ENCODE results near the gene PLA2G4A. TPM values are rescaled to one million over a fixed set of nuclear protein-coding genes. Genes with fewer than 3 reads are reported as not detected.

PLA2G4A gene
- total RNA-seq, 1 experiment from 2014 or later = not detected

- in situ Hi-C loops (cut with HindIII; ENCODE audit: low pct_unique_long_range_greater_than_20kb, low sequenced_read_pairs) = no loop called here
- Histone ChIP-seq H3K4me1 (ENCODE audit: control insufficient read depth, insufficient read depth, low read length) (no peaks in the 10 kb centered on the region), H3K27me3 (ENCODE audit: control insufficient read depth, insufficient read depth, low read length) (no peaks in the 10 kb centered on the region), H3K36me3 (ENCODE audit: control insufficient read depth, insufficient read depth, low read length) (no peaks in the 10 kb centered on the region), H3K9me3 (ENCODE audit: control insufficient read depth, insufficient read depth, low read depth, low read length) (no peaks in the 10 kb centered on the region), H3K27ac (ENCODE audit: low read length) (no peak overlapping the region), H3K4me3 (ENCODE audit: low read depth in 2 of 2, low read length in 2 of 2) (no peak overlapping the region)
- no peak for DNase-seq (ENCODE audit: low read depth, low spot score)
- CTCF ChIA-PET = no interaction called here
- POLR2A ChIA-PET = no interaction called here
- ATAC-seq = no peak
- no TSS peak for BruUV-seq (replicated peaks)
- TF ChIP-seq SIN3A (IDR thresholded peaks at IDR 0.05; ENCODE audit: borderline replicate concordance, insufficient read depth, low read depth, low read length) (no peak), TCF7L2 (IDR thresholded peaks at IDR 0.05; ENCODE audit: low read depth, low read length) (no peak), CTCF (IDR thresholded peaks at IDR 0.05) (no peak), POLR2AphosphoS5 (IDR thresholded peaks at IDR 0.05; ENCODE audit: low read depth, low read length) (no peak)
- TF ChIP-seq, protein P1, sequence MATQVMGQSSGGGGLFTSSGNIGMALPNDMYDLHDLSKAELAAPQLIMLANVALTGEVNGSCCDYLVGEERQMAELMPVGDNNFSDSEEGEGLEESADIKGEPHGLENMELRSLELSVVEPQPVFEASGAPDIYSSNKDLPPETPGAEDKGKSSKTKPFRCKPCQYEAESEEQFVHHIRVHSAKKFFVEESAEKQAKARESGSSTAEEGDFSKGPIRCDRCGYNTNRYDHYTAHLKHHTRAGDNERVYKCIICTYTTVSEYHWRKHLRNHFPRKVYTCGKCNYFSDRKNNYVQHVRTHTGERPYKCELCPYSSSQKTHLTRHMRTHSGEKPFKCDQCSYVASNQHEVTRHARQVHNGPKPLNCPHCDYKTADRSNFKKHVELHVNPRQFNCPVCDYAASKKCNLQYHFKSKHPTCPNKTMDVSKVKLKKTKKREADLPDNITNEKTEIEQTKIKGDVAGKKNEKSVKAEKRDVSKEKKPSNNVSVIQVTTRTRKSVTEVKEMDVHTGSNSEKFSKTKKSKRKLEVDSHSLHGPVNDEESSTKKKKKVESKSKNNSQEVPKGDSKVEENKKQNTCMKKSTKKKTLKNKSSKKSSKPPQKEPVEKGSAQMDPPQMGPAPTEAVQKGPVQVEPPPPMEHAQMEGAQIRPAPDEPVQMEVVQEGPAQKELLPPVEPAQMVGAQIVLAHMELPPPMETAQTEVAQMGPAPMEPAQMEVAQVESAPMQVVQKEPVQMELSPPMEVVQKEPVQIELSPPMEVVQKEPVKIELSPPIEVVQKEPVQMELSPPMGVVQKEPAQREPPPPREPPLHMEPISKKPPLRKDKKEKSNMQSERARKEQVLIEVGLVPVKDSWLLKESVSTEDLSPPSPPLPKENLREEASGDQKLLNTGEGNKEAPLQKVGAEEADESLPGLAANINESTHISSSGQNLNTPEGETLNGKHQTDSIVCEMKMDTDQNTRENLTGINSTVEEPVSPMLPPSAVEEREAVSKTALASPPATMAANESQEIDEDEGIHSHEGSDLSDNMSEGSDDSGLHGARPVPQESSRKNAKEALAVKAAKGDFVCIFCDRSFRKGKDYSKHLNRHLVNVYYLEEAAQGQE (IDR thresholded peaks at IDR 0.05; ENCODE audit: insufficient read depth in 1 of 2, low read depth in 2 of 2, low read length in 1 of 2) = no peak
- intact Hi-C loops (cut with micrococcal nuclease; ENCODE audit: unreplicated experiment) = no loop called here
Observed at GRCh38 chr1:186783193-186783592, 45.6 kb upstream of the PLA2G4A start.

DNA sequence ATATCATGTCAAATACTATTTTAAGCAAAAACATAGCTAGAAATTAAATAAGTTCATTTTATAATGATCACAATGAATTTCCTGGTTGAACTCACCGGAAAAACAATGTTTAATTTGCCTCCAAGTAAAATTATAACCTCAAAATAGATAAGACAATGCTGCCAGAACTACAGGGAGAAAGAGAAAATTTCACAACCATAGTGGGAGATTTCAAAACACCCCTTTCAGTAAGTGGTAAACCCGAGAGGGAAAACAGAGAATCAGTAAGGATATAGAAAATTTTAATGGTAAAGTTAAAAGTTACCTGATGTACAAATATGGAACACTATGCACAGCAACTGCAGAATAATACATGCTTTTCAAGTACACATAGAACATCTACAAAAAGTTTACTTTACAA lies 43.2 kb upstream of the PLA2G4A start:
- CTCF ChIA-PET = no interaction called here

More for the DNA sequence above, 43.2 kb upstream of the PLA2G4A start:
- ATAC-seq (no peak), DNase-seq (ENCODE audit: low read depth, low spot score) (no peak)
- intact Hi-C loops (cut with micrococcal nuclease; ENCODE audit: unreplicated experiment) (no loop called here), in situ Hi-C loops (cut with HindIII; ENCODE audit: low pct_unique_long_range_greater_than_20kb, low sequenced_read_pairs) (no loop called here)
- POLR2A ChIA-PET = no interaction called here
- no peaks in the 10 kb centered on the region for H3K27me3 ChIP-seq (ENCODE audit: control insufficient read depth, insufficient read depth, low read length)
- no TSS peak for BruUV-seq (replicated peaks)
- no peak overlapping the region for H3K27ac ChIP-seq (ENCODE audit: low read length)
- no peaks in the 10 kb centered on the region for H3K9me3 ChIP-seq (ENCODE audit: control insufficient read depth, insufficient read depth, low read depth, low read length)
- no peaks in the 10 kb centered on the region for H3K4me1 ChIP-seq (ENCODE audit: control insufficient read depth, insufficient read depth, low read length)
- no peak for TF ChIP-seq POLR2AphosphoS5 (IDR thresholded peaks at IDR 0.05; ENCODE audit: low read depth, low read length)
- TF ChIP-seq TCF7L2 (IDR thresholded peaks at IDR 0.05; ENCODE audit: low read depth, low read length) = no peak
- TF ChIP-seq SIN3A (IDR thresholded peaks at IDR 0.05; ENCODE audit: borderline replicate concordance, insufficient read depth, low read depth, low read length) = no peak
- TF ChIP-seq, protein P1 (IDR thresholded peaks at IDR 0.05; ENCODE audit: insufficient read depth in 1 of 2, low read depth in 2 of 2, low read length in 1 of 2) = no peak
- TF ChIP-seq CTCF (IDR thresholded peaks at IDR 0.05) = no peak
- no peaks in the 10 kb centered on the region for H3K36me3 ChIP-seq (ENCODE audit: control insufficient read depth, insufficient read depth, low read length)
- H3K4me3 ChIP-seq (ENCODE audit: low read depth in 2 of 2, low read length in 2 of 2) = no peak overlapping the region
